ENCODE data around the gene GPAM. TPM values are rescaled to one million over a fixed set of nuclear protein-coding genes. Genes with fewer than 3 reads are reported as not detected.

GPAM gene
- total and polyA plus RNA-seq, 2 of the 8 experiments (the other 6 are each of a cell fraction or from before 2014, with no cell fraction given) = 5.5 to 15.5 TPM

DNA sequence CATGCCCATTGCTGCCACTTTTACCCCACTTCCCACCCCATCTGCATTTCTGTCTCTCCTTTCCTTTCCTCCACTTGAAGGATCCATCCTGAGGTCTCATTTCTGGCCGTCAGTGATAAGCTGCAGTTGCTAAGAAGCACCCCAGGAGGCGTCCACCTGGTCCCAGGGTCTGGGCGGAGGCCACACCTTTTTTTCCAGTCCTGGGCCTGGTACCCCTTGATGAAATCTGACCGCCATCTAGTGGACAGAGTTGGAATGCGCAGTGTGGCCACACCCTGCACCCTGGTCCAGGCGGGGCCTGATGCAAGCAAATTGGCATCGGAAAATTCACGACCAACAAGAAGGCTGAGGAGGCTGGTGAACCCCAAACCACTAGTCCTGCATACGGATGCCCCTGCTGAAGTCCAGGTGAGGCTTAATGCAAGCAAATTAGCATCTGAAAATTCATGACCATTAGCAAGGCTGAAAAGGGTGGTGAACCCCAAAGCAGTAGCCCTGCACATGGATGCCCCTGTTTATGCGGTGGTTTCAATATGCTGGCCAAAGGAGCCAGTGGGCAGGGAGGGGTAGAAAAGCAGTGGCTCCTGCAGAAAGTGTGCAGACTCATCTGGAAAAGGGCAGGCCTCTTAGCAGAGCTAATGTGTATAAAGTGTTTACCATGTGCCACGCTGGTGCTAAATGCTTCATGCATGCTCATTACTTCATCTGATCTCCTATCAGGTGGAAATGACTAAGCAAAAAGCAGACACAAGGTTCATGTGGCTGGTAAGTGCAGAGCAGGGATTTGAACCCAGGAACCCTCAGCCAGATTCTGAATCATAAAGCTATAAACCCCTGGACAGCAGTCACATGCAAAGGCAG lies 43.2 kb downstream of the GPAM start (continued):
- TF ChIP-seq, protein P1, sequence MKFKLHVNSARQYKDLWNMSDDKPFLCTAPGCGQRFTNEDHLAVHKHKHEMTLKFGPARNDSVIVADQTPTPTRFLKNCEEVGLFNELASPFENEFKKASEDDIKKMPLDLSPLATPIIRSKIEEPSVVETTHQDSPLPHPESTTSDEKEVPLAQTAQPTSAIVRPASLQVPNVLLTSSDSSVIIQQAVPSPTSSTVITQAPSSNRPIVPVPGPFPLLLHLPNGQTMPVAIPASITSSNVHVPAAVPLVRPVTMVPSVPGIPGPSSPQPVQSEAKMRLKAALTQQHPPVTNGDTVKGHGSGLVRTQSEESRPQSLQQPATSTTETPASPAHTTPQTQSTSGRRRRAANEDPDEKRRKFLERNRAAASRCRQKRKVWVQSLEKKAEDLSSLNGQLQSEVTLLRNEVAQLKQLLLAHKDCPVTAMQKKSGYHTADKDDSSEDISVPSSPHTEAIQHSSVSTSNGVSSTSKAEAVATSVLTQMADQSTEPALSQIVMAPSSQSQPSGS (IDR thresholded peaks at IDR 0.05; ENCODE audit: low read length) = no peak; the same call in 1 of the 2 replicates
- TF ChIP-seq KDM4A (IDR thresholded peaks at IDR 0.05; ENCODE audit: low read depth, low read length, severe bottlenecking) = no peak
- TF ChIP-seq KDM1A (IDR thresholded peaks at IDR 0.05; ENCODE audit: borderline replicate concordance, low read length) = no peak
- TF ChIP-seq SRF (IDR thresholded peaks at IDR 0.05; ENCODE audit: low read depth, low read length) = no peak
- no peak for TF ChIP-seq SIRT6 (IDR thresholded peaks at IDR 0.05; ENCODE audit: low read length)
- TF ChIP-seq TBP (IDR thresholded peaks at IDR 0.05; ENCODE audit: low read depth, low read length) = no peak
- no peak for TF ChIP-seq NRF1 (IDR thresholded peaks at IDR 0.05; ENCODE audit: low read depth, low read length)
- TF ChIP-seq CTCF (IDR thresholded peaks at IDR 0.05; ENCODE audit: control extremely low read depth in 1 of 3, insufficient read depth in 1 of 3, low read depth in 1 of 3, low read length in 3 of 3) = peak; percentile 86 to 99 (median 97)
- TF ChIP-seq CEBPB (IDR thresholded peaks at IDR 0.05; ENCODE audit: low read depth, low read length) = no peak
- TF ChIP-seq CBX8 (IDR thresholded peaks at IDR 0.05; ENCODE audit: borderline replicate concordance, low read depth, low read length) = no peak
- no peak for TF ChIP-seq CBX5 (IDR thresholded peaks at IDR 0.05; ENCODE audit: low read depth, low read length)
- TF ChIP-seq BCL11A (IDR thresholded peaks at IDR 0.05; ENCODE audit: low read depth in 2 of 2, low read length in 2 of 2) = no peak
- TF ChIP-seq GTF2F1 (IDR thresholded peaks at IDR 0.05; ENCODE audit: borderline replicate concordance, low read depth, low read length) = no peak
- TF ChIP-seq JUND (IDR thresholded peaks at IDR 0.05; ENCODE audit: low read length) = no peak
- no peak for TF ChIP-seq ZNF274 (IDR thresholded peaks at IDR 0.05; ENCODE audit: borderline replicate concordance, extremely low read depth, low read length)
- TF ChIP-seq HDAC2 (IDR thresholded peaks at IDR 0.05; ENCODE audit: borderline replicate concordance in 1 of 2, low read depth in 2 of 2, low read length in 2 of 2) = no peak
- TF ChIP-seq FOSL1 (IDR thresholded peaks at IDR 0.05; ENCODE audit: insufficient read depth, low read depth, low read length) = no peak
- no peak for TF ChIP-seq KDM5A (IDR thresholded peaks at IDR 0.05; ENCODE audit: low read length)
- TF ChIP-seq, protein P2, sequence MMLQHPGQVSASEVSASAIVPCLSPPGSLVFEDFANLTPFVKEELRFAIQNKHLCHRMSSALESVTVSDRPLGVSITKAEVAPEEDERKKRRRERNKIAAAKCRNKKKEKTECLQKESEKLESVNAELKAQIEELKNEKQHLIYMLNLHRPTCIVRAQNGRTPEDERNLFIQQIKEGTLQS (IDR thresholded peaks at IDR 0.05; ENCODE audit: insufficient read depth, low read depth, low read length) = no peak

All from H1 (cell line).